Measurements from ENCODE around the gene TIAM2. TPM values are rescaled to one million over a fixed set of nuclear protein-coding genes. Genes with fewer than 3 reads are reported as not detected.
A peak's percentile ranks its signal among the peaks of the same experiment; 100 is the strongest.

Gene TIAM2
- total RNA-seq, 1 donor from 2014 or later = 36.8 TPM

GRCh38 chr6:155272353-155273232, 277.5 kb downstream of the TIAM2 start:
- Mint-ChIP-seq H3K9me3 (no peaks in the 10 kb centered on the region), H3K4me3 (peak overlapping the region; percentile 60), H3K27ac (ENCODE audit: unreplicated experiment) (peak overlapping the region; percentile 98), H3K4me1 (peaks cover 61% of the 10 kb centered on the region), H3K36me3 (ENCODE audit: low read depth) (peaks cover 7% of the 10 kb centered on the region), H3K27me3 (ENCODE audit: low read depth) (no peaks in the 10 kb centered on the region)
- TF ChIP-seq CTCF (conservative IDR thresholded peaks at IDR 0.05) = no peak
- no peak for DNase-seq (ENCODE audit: low read depth, low spot score)

GRCh38 chr6:155273431-155273830, 278.3 kb downstream of the TIAM2 start:
- Mint-ChIP-seq H3K9me3 (no peaks in the 10 kb centered on the region), H3K27ac (ENCODE audit: unreplicated experiment) (peak overlapping the region; percentile 97), H3K4me1 (peaks cover 59% of the 10 kb centered on the region), H3K27me3 (ENCODE audit: low read depth) (no peaks in the 10 kb centered on the region), H3K4me3 (peak overlapping the region; percentile 35), H3K36me3 (ENCODE audit: low read depth) (peaks cover 3% of the 10 kb centered on the region)
- DNase-seq (ENCODE audit: low read depth, low spot score) = no peak
- no peak for TF ChIP-seq CTCF (conservative IDR thresholded peaks at IDR 0.05)

GRCh38 chr6:155274106-155274505, 279.0 kb downstream of the TIAM2 start:
- Mint-ChIP-seq H3K27me3 (ENCODE audit: low read depth) (no peaks in the 10 kb centered on the region), H3K4me1 (peaks cover 59% of the 10 kb centered on the region), H3K9me3 (no peaks in the 10 kb centered on the region), H3K36me3 (ENCODE audit: low read depth) (peaks cover 4% of the 10 kb centered on the region), H3K27ac (ENCODE audit: unreplicated experiment) (no peak overlapping the region), H3K4me3 (no peak overlapping the region)
- DNase-seq (ENCODE audit: low read depth, low spot score) = no peak
- TF ChIP-seq CTCF (conservative IDR thresholded peaks at IDR 0.05) = no peak

GRCh38 chr6:155274533-155274932, 279.4 kb downstream of the TIAM2 start:
- peaks cover 7% of the 10 kb centered on the region for H3K36me3 Mint-ChIP-seq (ENCODE audit: low read depth)
- DNase-seq (ENCODE audit: low read depth, low spot score) = no peak
- peaks cover 59% of the 10 kb centered on the region for H3K4me1 Mint-ChIP-seq
- no peak for TF ChIP-seq CTCF (conservative IDR thresholded peaks at IDR 0.05)
- no peak overlapping the region for H3K4me3 Mint-ChIP-seq
- no peaks in the 10 kb centered on the region for H3K9me3 Mint-ChIP-seq
- H3K27ac Mint-ChIP-seq (ENCODE audit: unreplicated experiment) = no peak overlapping the region
- H3K27me3 Mint-ChIP-seq (ENCODE audit: low read depth) = no peaks in the 10 kb centered on the region

- Mint-ChIP-seq H3K4me3 (no peak overlapping the region), H3K27me3 (ENCODE audit: low read depth) (no peaks in the 10 kb centered on the region), H3K36me3 (ENCODE audit: low read depth) (peaks cover 12% of the 10 kb centered on the region), H3K27ac (ENCODE audit: unreplicated experiment) (no peak overlapping the region), H3K9me3 (no peaks in the 10 kb centered on the region), H3K4me1 (peaks cover 54% of the 10 kb centered on the region)
- DNase-seq (ENCODE audit: low read depth, low spot score) = no peak
- no peak for TF ChIP-seq CTCF (conservative IDR thresholded peaks at IDR 0.05)
Measured at GRCh38 chr6:155275808-155276480, 280.8 kb downstream of the TIAM2 start.

All from neural crest cell (in vitro differentiated cells).